ENCODE results near the gene ABCA9. TPM values are rescaled to one million over a fixed set of nuclear protein-coding genes. Genes with fewer than 3 reads are reported as not detected.
"Not testable (repeated sequence)": the region's sequence is repeated elsewhere in the genome, so short reads cannot be mapped to it uniquely, and the experiment has no call there.

ABCA9 gene
- total RNA-seq, 1 experiment from 2014 or later: not detected

- Histone ChIP-seq H3K27ac (ENCODE audit: low read length) (no peak overlapping the region), H2AFZ (ENCODE audit: low read length) (no peak overlapping the region), H3K9ac (ENCODE audit: low read length) (no peak overlapping the region), H3F3A (ENCODE audit: low read length, unreplicated experiment) (no peaks in the 10 kb centered on the region), H3K79me2 (ENCODE audit: low read length) (no peaks in the 10 kb centered on the region), H4K20me1 (ENCODE audit: low read length) (no peaks in the 10 kb centered on the region), H3K4me3 (ENCODE audit: low read length) (no peak overlapping the region), H3K27me3 (ENCODE audit: low read length) (peaks cover 3% of the 10 kb centered on the region; the same call in 1 of the 2 replicates), H3K36me3 (ENCODE audit: low read depth, low read length) (no peaks in the 10 kb centered on the region), H3K9me2 (replicated peaks; ENCODE audit: low read length) (no peaks in the 10 kb centered on the region), H3K4me1 (ENCODE audit: insufficient read depth, low read length) (no peaks in the 10 kb centered on the region), H3K4me2 (ENCODE audit: low read length) (no peak overlapping the region), H3K9me3 (ENCODE audit: low read length) (no peaks in the 10 kb centered on the region)
- ATAC-seq (no peak), DNase-seq (no peak)
- ChIA-PET CTCF (no interaction called here), POLR2A (ENCODE audit: unreplicated experiment) (no interaction called here)
- no TSS peak for BruUV-seq (replicated peaks)
- TF ChIP-seq EZH2phosphoT487 (IDR thresholded peaks at IDR 0.05; ENCODE audit: borderline replicate concordance, low read length) (no peak), CTCF (conservative IDR thresholded peaks at IDR 0.05; ENCODE audit: low read depth, low read length) (no peak), EZH2 (IDR thresholded peaks at IDR 0.05; ENCODE audit: low read length, unreplicated experiment) (no peak)
- intact Hi-C loops (cut with micrococcal nuclease): no loop called here
These were observed 22.0 kb upstream of the ABCA9 start for GRCh38 chr17:69082696-69083095.

- TF ChIP-seq EZH2 (IDR thresholded peaks at IDR 0.05; ENCODE audit: low read length, unreplicated experiment): no peak
- no peak for TF ChIP-seq CTCF (conservative IDR thresholded peaks at IDR 0.05; ENCODE audit: low read depth, low read length)
- no peak for TF ChIP-seq EZH2phosphoT487 (IDR thresholded peaks at IDR 0.05; ENCODE audit: borderline replicate concordance, low read length)
- H3K9me3 ChIP-seq (ENCODE audit: low read length): no peaks in the 10 kb centered on the region
- no peak overlapping the region for H3K9ac ChIP-seq (ENCODE audit: low read length)
- DNase-seq (no peak), ATAC-seq (no peak)
- H3F3A ChIP-seq (ENCODE audit: low read length, unreplicated experiment): no peaks in the 10 kb centered on the region
- no peak overlapping the region for H3K27ac ChIP-seq (ENCODE audit: low read length)
- no peaks in the 10 kb centered on the region for H3K79me2 ChIP-seq (ENCODE audit: low read length)
- H4K20me1 ChIP-seq (ENCODE audit: low read length): no peaks in the 10 kb centered on the region
- H3K4me3 ChIP-seq (ENCODE audit: low read length): no peak overlapping the region
- H2AFZ ChIP-seq (ENCODE audit: low read length): no peak overlapping the region
- H3K4me1 ChIP-seq (ENCODE audit: insufficient read depth, low read length): no peaks in the 10 kb centered on the region
- H3K36me3 ChIP-seq (ENCODE audit: low read depth, low read length): no peaks in the 10 kb centered on the region
- no peak overlapping the region for H3K4me2 ChIP-seq (ENCODE audit: low read length)
- no peaks in the 10 kb centered on the region for H3K9me2 ChIP-seq (replicated peaks; ENCODE audit: low read length)
- ChIA-PET CTCF (no interaction called here), POLR2A (ENCODE audit: unreplicated experiment) (no interaction called here)
- intact Hi-C loops (cut with micrococcal nuclease): no loop called here
- peaks cover 27% of the 10 kb centered on the region for H3K27me3 ChIP-seq (ENCODE audit: low read length)
- no TSS peak for BruUV-seq (replicated peaks)
These were observed 18.1 kb upstream of the ABCA9 start for GRCh38 chr17:69078864-69079263.

- no peaks in the 10 kb centered on the region for H3K36me3 ChIP-seq (ENCODE audit: low read depth, low read length)
- no peaks in the 10 kb centered on the region for H3K9me3 ChIP-seq (ENCODE audit: low read length)
- no peaks in the 10 kb centered on the region for H3K4me1 ChIP-seq (ENCODE audit: insufficient read depth, low read length)
- H3K4me2 ChIP-seq (ENCODE audit: low read length): no peak overlapping the region
- TF ChIP-seq EZH2 (IDR thresholded peaks at IDR 0.05; ENCODE audit: low read length, unreplicated experiment) (no peak), EZH2phosphoT487 (IDR thresholded peaks at IDR 0.05; ENCODE audit: borderline replicate concordance, low read length) (no peak), CTCF (conservative IDR thresholded peaks at IDR 0.05; ENCODE audit: low read depth, low read length) (no peak)
- no TSS peak for BruUV-seq (replicated peaks)
- no peak overlapping the region for H3K27ac ChIP-seq (ENCODE audit: low read length)
- H3K9ac ChIP-seq (ENCODE audit: low read length): no peak overlapping the region
- DNase-seq (no peak), ATAC-seq (no peak)
- intact Hi-C loops (cut with micrococcal nuclease): no loop called here
- no peak overlapping the region for H3K4me3 ChIP-seq (ENCODE audit: low read length)
- no peaks in the 10 kb centered on the region for H3K9me2 ChIP-seq (replicated peaks; ENCODE audit: low read length)
- ChIA-PET POLR2A (ENCODE audit: unreplicated experiment) (no interaction called here), CTCF (no interaction called here)
- H4K20me1 ChIP-seq (ENCODE audit: low read length): no peaks in the 10 kb centered on the region
- H3K79me2 ChIP-seq (ENCODE audit: low read length): no peaks in the 10 kb centered on the region
- no peaks in the 10 kb centered on the region for H3F3A ChIP-seq (ENCODE audit: low read length, unreplicated experiment)
- H2AFZ ChIP-seq (ENCODE audit: low read length): no peak overlapping the region
- H3K27me3 ChIP-seq (ENCODE audit: low read length): peaks cover 27% of the 10 kb centered on the region
These were observed 15.1 kb upstream of the ABCA9 start for GRCh38 chr17:69075823-69076222.

GRCh38 chr17:69073392-69073791 lies 12.7 kb upstream of the ABCA9 start:
- intact Hi-C loops (cut with micrococcal nuclease); CTCF ChIA-PET; POLR2A ChIA-PET (ENCODE audit: unreplicated experiment); H2AFZ ChIP-seq (ENCODE audit: low read length); H3K36me3 ChIP-seq (ENCODE audit: low read depth, low read length); H3K4me1 ChIP-seq (ENCODE audit: insufficient read depth, low read length); H3K4me2 ChIP-seq (ENCODE audit: low read length); H4K20me1 ChIP-seq (ENCODE audit: low read length); H3K9me3 ChIP-seq (ENCODE audit: low read length); H3K9ac ChIP-seq (ENCODE audit: low read length); H3K4me3 ChIP-seq (ENCODE audit: low read length); H3K79me2 ChIP-seq (ENCODE audit: low read length); DNase-seq; H3F3A ChIP-seq (ENCODE audit: low read length, unreplicated experiment); H3K27ac ChIP-seq (ENCODE audit: low read length); BruUV-seq (replicated peaks); H3K9me2 ChIP-seq (replicated peaks; ENCODE audit: low read length); ATAC-seq: not testable (repeated sequence)
- peaks cover 27% of the 10 kb centered on the region for H3K27me3 ChIP-seq (ENCODE audit: low read length)

Data from PC-3 (cell line).